Peyer's patch (tissue), 4 donors: ENCODE measurements around the gene MANSC1.

ENCODE experiments used
- POLR2A ChIP-seq, 2 donors: fragments of 450-650 bp; IDR thresholded peaks; one replicate each; pipeline ENCODE4 v1.5.1; 2017; ENCODE audit warnings: antibody characterized with exemption in 2 of 2, mild to moderate bottlenecking in 2 of 2, moderate library complexity in 2 of 2
- TF ChIP-seq, protein P1 (sequence below), 6 experiments: fragments of 450-650 bp in 4 of 6; fragments of 200-600 bp in 2 of 6; sonication (generic) in 1 of 6; IDR thresholded peaks; one replicate each; pipeline ENCODE4 v1.5.1; 2017 to 2019; ENCODE audit warnings: antibody characterized with exemption in 6 of 6, mild to moderate bottlenecking in 3 of 6, moderate library complexity in 1 of 6

DNA sequence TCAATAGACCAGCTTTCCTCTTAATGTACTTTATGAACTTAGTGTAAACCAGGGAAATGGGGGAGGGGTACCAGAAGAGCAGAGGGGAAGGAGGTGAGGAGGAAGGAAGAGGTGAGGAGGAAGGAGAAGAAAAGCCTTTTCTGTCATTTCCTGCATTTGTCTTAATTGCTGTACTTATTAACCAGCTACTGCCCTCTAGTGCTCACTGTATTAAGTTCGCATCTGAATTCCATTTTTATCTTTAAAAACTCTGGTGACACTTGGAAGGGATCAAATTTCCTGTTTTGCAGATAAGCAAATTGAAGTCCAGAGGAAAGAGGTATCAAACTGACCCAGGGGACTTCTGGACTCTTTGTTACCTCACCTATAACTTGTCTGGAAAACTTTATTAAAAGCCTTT lies 22.2 kb downstream of the MANSC1 start:
- no peak for TF ChIP-seq POLR2A (IDR thresholded peaks at IDR 0.05)
- TF ChIP-seq, protein P1, sequence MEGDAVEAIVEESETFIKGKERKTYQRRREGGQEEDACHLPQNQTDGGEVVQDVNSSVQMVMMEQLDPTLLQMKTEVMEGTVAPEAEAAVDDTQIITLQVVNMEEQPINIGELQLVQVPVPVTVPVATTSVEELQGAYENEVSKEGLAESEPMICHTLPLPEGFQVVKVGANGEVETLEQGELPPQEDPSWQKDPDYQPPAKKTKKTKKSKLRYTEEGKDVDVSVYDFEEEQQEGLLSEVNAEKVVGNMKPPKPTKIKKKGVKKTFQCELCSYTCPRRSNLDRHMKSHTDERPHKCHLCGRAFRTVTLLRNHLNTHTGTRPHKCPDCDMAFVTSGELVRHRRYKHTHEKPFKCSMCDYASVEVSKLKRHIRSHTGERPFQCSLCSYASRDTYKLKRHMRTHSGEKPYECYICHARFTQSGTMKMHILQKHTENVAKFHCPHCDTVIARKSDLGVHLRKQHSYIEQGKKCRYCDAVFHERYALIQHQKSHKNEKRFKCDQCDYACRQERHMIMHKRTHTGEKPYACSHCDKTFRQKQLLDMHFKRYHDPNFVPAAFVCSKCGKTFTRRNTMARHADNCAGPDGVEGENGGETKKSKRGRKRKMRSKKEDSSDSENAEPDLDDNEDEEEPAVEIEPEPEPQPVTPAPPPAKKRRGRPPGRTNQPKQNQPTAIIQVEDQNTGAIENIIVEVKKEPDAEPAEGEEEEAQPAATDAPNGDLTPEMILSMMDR (IDR thresholded peaks at IDR 0.05) = peak in 5 of 6 experiments; percentile 45 to 82 (median 77)
